ENCODE results near the gene CR1L. TPM values are rescaled to one million over a fixed set of nuclear protein-coding genes. Genes with fewer than 3 reads are reported as not detected.

Gene CR1L
- total and polyA plus RNA-seq, 9 of the 15 experiments (the other 6 are each of a cell fraction or from before 2014, with no cell fraction given) = 10.1 to 74.8 (median 34.3) TPM

DNA sequence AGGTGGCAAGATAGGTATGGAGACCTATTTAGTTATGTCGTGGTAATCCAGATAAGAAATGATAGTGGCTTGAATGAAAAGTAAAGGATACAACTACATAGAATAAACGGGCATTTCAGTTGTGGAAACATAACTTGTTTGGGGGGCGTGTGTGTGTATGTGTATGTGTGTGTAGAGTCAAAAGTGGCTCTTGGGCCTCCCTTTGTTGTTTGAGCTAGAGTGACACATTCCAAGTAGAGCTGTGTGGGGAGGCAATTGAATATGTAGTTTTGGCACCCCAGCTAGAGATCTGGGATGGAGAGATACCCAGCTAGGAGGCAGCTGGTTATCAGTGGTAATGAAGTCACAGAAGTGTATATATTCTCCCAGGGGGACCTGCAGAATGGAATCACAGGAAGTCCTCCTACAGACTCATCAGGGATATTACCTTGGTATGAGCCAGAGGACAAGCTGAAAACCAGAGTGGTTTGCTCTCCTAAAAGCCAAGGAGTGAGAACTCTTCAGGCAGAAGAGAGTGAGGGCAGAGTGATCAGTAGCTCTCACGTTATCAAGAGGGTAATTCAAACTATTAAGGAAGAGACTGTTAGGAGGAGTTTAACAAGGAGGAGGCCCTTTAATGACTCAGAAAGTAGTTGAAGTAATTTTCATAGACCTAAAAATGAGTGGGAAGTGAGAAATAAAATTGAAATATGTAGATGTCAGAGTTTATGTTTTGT is 5.1 kb downstream of the CR1L start (continued):
- TF ChIP-seq, protein P1, sequence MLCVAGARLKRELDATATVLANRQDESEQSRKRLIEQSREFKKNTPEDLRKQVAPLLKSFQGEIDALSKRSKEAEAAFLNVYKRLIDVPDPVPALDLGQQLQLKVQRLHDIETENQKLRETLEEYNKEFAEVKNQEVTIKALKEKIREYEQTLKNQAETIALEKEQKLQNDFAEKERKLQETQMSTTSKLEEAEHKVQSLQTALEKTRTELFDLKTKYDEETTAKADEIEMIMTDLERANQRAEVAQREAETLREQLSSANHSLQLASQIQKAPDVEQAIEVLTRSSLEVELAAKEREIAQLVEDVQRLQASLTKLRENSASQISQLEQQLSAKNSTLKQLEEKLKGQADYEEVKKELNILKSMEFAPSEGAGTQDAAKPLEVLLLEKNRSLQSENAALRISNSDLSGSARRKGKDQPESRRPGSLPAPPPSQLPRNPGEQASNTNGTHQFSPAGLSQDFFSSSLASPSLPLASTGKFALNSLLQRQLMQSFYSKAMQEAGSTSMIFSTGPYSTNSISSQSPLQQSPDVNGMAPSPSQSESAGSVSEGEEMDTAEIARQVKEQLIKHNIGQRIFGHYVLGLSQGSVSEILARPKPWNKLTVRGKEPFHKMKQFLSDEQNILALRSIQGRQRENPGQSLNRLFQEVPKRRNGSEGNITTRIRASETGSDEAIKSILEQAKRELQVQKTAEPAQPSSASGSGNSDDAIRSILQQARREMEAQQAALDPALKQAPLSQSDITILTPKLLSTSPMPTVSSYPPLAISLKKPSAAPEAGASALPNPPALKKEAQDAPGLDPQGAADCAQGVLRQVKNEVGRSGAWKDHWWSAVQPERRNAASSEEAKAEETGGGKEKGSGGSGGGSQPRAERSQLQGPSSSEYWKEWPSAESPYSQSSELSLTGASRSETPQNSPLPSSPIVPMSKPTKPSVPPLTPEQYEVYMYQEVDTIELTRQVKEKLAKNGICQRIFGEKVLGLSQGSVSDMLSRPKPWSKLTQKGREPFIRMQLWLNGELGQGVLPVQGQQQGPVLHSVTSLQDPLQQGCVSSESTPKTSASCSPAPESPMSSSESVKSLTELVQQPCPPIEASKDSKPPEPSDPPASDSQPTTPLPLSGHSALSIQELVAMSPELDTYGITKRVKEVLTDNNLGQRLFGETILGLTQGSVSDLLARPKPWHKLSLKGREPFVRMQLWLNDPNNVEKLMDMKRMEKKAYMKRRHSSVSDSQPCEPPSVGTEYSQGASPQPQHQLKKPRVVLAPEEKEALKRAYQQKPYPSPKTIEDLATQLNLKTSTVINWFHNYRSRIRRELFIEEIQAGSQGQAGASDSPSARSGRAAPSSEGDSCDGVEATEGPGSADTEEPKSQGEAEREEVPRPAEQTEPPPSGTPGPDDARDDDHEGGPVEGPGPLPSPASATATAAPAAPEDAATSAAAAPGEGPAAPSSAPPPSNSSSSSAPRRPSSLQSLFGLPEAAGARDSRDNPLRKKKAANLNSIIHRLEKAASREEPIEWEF (CRISPR knock-in tag; IDR thresholded peaks at IDR 0.05) = no peak
- no peak for TF ChIP-seq RBM22 (IDR thresholded peaks at IDR 0.05; ENCODE audit: low read depth, low read length, poor library complexity, severe bottlenecking)
- 0 out of 2 replicates have a peak, but pooled peaks have one; percentile 33 for TF ChIP-seq ZBED1 (IDR thresholded peaks at IDR 0.05)
- TF ChIP-seq FOXK2 (conservative IDR thresholded peaks at IDR 0.05 in 1 of 2, IDR thresholded peaks at IDR 0.05 in 1 of 2; ENCODE audit: low read depth in 2 of 2) = peak; percentile 54 to 70; a peak in 3 of 4 replicates
- TF ChIP-seq SMARCA5 (IDR thresholded peaks at IDR 0.05) = peak; percentile 38; the same call in 1 of the 2 replicates
- TF ChIP-seq NCOR1 (IDR thresholded peaks at IDR 0.05) = peak; percentile 96
- TF ChIP-seq ZNF695 (CRISPR knock-in tag; IDR thresholded peaks at IDR 0.05) = no peak
- TF ChIP-seq NUFIP1 (IDR thresholded peaks at IDR 0.05; ENCODE audit: partially characterized antibody) = peak; percentile 33
- TF ChIP-seq, protein P2, sequence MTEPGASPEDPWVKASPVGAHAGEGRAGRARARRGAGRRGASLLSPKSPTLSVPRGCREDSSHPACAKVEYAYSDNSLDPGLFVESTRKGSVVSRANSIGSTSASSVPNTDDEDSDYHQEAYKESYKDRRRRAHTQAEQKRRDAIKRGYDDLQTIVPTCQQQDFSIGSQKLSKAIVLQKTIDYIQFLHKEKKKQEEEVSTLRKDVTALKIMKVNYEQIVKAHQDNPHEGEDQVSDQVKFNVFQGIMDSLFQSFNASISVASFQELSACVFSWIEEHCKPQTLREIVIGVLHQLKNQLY (CRISPR knock-in tag; conservative IDR thresholded peaks at IDR 0.05) = no peak
- TF ChIP-seq MYBL2 (IDR thresholded peaks at IDR 0.05; ENCODE audit: low read depth) = no peak
- no peak for TF ChIP-seq MYBL2 (CRISPR knock-in tag; IDR thresholded peaks at IDR 0.05; ENCODE audit: borderline replicate concordance)
- no peak for TF ChIP-seq HDGF (IDR thresholded peaks at IDR 0.05)
- TF ChIP-seq FOXA3 (CRISPR knock-in tag; conservative IDR thresholded peaks at IDR 0.05 in 1 of 2, IDR thresholded peaks at IDR 0.05 in 1 of 2) = no peak
- TF ChIP-seq ZEB2 (IDR thresholded peaks at IDR 0.05) = peak; percentile 87; the same call in 1 of the 2 replicates
- peak; percentile 27; the same call in 1 of the 2 replicates for TF ChIP-seq NCOA6 (IDR thresholded peaks at IDR 0.05)
- TF ChIP-seq JUNB (CRISPR knock-in tag; conservative IDR thresholded peaks at IDR 0.05) = no peak
- TF ChIP-seq, protein P3, sequence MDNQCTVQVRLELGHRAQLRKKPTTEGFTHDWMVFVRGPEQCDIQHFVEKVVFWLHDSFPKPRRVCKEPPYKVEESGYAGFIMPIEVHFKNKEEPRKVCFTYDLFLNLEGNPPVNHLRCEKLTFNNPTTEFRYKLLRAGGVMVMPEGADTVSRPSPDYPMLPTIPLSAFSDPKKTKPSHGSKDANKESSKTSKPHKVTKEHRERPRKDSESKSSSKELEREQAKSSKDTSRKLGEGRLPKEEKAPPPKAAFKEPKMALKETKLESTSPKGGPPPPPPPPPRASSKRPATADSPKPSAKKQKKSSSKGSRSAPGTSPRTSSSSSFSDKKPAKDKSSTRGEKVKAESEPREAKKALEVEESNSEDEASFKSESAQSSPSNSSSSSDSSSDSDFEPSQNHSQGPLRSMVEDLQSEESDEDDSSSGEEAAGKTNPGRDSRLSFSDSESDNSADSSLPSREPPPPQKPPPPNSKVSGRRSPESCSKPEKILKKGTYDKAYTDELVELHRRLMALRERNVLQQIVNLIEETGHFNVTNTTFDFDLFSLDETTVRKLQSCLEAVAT (IDR thresholded peaks at IDR 0.05) = peak; percentile 70 to 84; a peak in 3 of 4 replicates
- no peak for TF ChIP-seq ZNF431 (CRISPR knock-in tag; IDR thresholded peaks at IDR 0.05)
- TF ChIP-seq LARP7 (IDR thresholded peaks at IDR 0.05) = 0 out of 2 replicates have a peak, but pooled peaks have one; percentile 42
- peak; percentile 81 for TF ChIP-seq JUND (IDR thresholded peaks at IDR 0.05; ENCODE audit: borderline replicate concordance, low read depth, low read length)
- TF ChIP-seq JUND (tag; IDR thresholded peaks at IDR 0.05; ENCODE audit: borderline replicate concordance, low read depth, low read length) = peak; percentile 71; the same call in 1 of the 3 replicates
- TF ChIP-seq, protein P4, sequence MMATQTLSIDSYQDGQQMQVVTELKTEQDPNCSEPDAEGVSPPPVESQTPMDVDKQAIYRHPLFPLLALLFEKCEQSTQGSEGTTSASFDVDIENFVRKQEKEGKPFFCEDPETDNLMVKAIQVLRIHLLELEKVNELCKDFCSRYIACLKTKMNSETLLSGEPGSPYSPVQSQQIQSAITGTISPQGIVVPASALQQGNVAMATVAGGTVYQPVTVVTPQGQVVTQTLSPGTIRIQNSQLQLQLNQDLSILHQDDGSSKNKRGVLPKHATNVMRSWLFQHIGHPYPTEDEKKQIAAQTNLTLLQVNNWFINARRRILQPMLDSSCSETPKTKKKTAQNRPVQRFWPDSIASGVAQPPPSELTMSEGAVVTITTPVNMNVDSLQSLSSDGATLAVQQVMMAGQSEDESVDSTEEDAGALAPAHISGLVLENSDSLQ (IDR thresholded peaks at IDR 0.05) = peak; percentile 91

All from K562 (cell line).